Measurements from ENCODE around the gene GRPEL1. TPM values are rescaled to one million over a fixed set of nuclear protein-coding genes. Genes with fewer than 3 reads are reported as not detected.
"Not testable (repeated sequence)": the region's sequence is repeated elsewhere in the genome, so short reads cannot be mapped to it uniquely, and the experiment has no call there.

GRPEL1 gene
- total RNA-seq, 1 donor from 2014 or later = 20.3 TPM

GRCh38 chr4:7083597-7084563 lies 16.0 kb upstream of the GRPEL1 start:
- Mint-ChIP-seq H3K27ac (ENCODE audit: unreplicated experiment) (no peak overlapping the region), H3K27me3 (ENCODE audit: unreplicated experiment) (peaks cover 3% of the 10 kb centered on the region), H3K9me3 (ENCODE audit: unreplicated experiment) (no peaks in the 10 kb centered on the region), H3K36me3 (ENCODE audit: low read depth, unreplicated experiment) (no peaks in the 10 kb centered on the region), H3K4me3 (ENCODE audit: unreplicated experiment) (no peak overlapping the region), H3K4me1 (ENCODE audit: unreplicated experiment) (no peaks in the 10 kb centered on the region)
- no peak for TF ChIP-seq CTCF (IDR thresholded peaks at IDR 0.05; ENCODE audit: unreplicated experiment)
- DNase-seq (ENCODE audit: low spot score) = no peak

GRCh38 chr4:7079909-7080308 lies 12.0 kb upstream of the GRPEL1 start:
- H3K36me3 Mint-ChIP-seq (ENCODE audit: low read depth, unreplicated experiment); H3K27me3 Mint-ChIP-seq (ENCODE audit: unreplicated experiment): not testable (repeated sequence)

GRCh38 chr4:7079483-7079882 lies 11.6 kb upstream of the GRPEL1 start:
- not testable (repeated sequence) for H3K9me3 Mint-ChIP-seq (ENCODE audit: unreplicated experiment); H3K27ac Mint-ChIP-seq (ENCODE audit: unreplicated experiment); H3K4me3 Mint-ChIP-seq (ENCODE audit: unreplicated experiment); H3K27me3 Mint-ChIP-seq (ENCODE audit: unreplicated experiment); DNase-seq (ENCODE audit: low spot score); H3K36me3 Mint-ChIP-seq (ENCODE audit: low read depth, unreplicated experiment); H3K4me1 Mint-ChIP-seq (ENCODE audit: unreplicated experiment)

More at GRCh38 chr4:7079909-7080308, 12.0 kb upstream of the GRPEL1 start:
- H3K4me1 Mint-ChIP-seq (ENCODE audit: unreplicated experiment); DNase-seq (ENCODE audit: low spot score); H3K4me3 Mint-ChIP-seq (ENCODE audit: unreplicated experiment); H3K27ac Mint-ChIP-seq (ENCODE audit: unreplicated experiment); H3K9me3 Mint-ChIP-seq (ENCODE audit: unreplicated experiment): not testable (repeated sequence)

GRCh38 chr4:7078025-7078424 lies 10.2 kb upstream of the GRPEL1 start:
- no peaks in the 10 kb centered on the region for H3K9me3 Mint-ChIP-seq (ENCODE audit: unreplicated experiment)
- no peaks in the 10 kb centered on the region for H3K36me3 Mint-ChIP-seq (ENCODE audit: low read depth, unreplicated experiment)
- H3K4me1 Mint-ChIP-seq (ENCODE audit: unreplicated experiment) = no peaks in the 10 kb centered on the region
- no peak overlapping the region for H3K4me3 Mint-ChIP-seq (ENCODE audit: unreplicated experiment)
- no peak overlapping the region for H3K27ac Mint-ChIP-seq (ENCODE audit: unreplicated experiment)
- no peak for DNase-seq (ENCODE audit: low spot score)
- no peak for TF ChIP-seq CTCF (IDR thresholded peaks at IDR 0.05; ENCODE audit: unreplicated experiment)
- peaks cover 6% of the 10 kb centered on the region for H3K27me3 Mint-ChIP-seq (ENCODE audit: unreplicated experiment)

- no peak overlapping the region for H3K27ac Mint-ChIP-seq (ENCODE audit: unreplicated experiment)
- H3K36me3 Mint-ChIP-seq (ENCODE audit: low read depth, unreplicated experiment) = no peaks in the 10 kb centered on the region
- H3K4me1 Mint-ChIP-seq (ENCODE audit: unreplicated experiment) = no peaks in the 10 kb centered on the region
- no peak for DNase-seq (ENCODE audit: low spot score)
- H3K4me3 Mint-ChIP-seq (ENCODE audit: unreplicated experiment) = no peak overlapping the region
- peaks cover 6% of the 10 kb centered on the region for H3K27me3 Mint-ChIP-seq (ENCODE audit: unreplicated experiment)
- no peaks in the 10 kb centered on the region for H3K9me3 Mint-ChIP-seq (ENCODE audit: unreplicated experiment)
- TF ChIP-seq CTCF (IDR thresholded peaks at IDR 0.05; ENCODE audit: unreplicated experiment) = no peak
Measured at GRCh38 chr4:7077371-7077770, 9.5 kb upstream of the GRPEL1 start.

- H3K27me3 Mint-ChIP-seq (ENCODE audit: unreplicated experiment) = peaks cover 6% of the 10 kb centered on the region
- no peaks in the 10 kb centered on the region for H3K36me3 Mint-ChIP-seq (ENCODE audit: low read depth, unreplicated experiment)
- H3K9me3 Mint-ChIP-seq (ENCODE audit: unreplicated experiment) = no peaks in the 10 kb centered on the region
- H3K4me1 Mint-ChIP-seq (ENCODE audit: unreplicated experiment) = no peaks in the 10 kb centered on the region
- no peak overlapping the region for H3K27ac Mint-ChIP-seq (ENCODE audit: unreplicated experiment)
- no peak for TF ChIP-seq CTCF (IDR thresholded peaks at IDR 0.05; ENCODE audit: unreplicated experiment)
- H3K4me3 Mint-ChIP-seq (ENCODE audit: unreplicated experiment) = no peak overlapping the region
- DNase-seq (ENCODE audit: low spot score) = no peak
Measured at GRCh38 chr4:7076696-7077082, 8.8 kb upstream of the GRPEL1 start.
